Esophagus squamous epithelium (tissue), 4 donors: ENCODE results near the gene SLC45A1.

Source experiments
- CTCF ChIP-seq, 6 experiments: fragments of 450-650 bp in 4 of 6; fragments of 200-600 bp in 2 of 6; sonication (generic) in 2 of 6; IDR thresholded peaks; one replicate each; pipeline ENCODE4 v1.5.1; 2016 to 2019; ENCODE audit warnings: antibody characterized with exemption in 6 of 6, mild to moderate bottlenecking in 4 of 6, moderate library complexity in 4 of 6
- POLR2A ChIP-seq, 4 donors: fragments of 450-650 bp; IDR thresholded peaks; one replicate each; pipeline ENCODE4 v1.6.1; 2017; ENCODE audit warnings: antibody characterized with exemption in 4 of 4, mild to moderate bottlenecking in 4 of 4, moderate library complexity in 3 of 4

GRCh38 chr1:8324176-8324810 is 6.4 kb downstream of the SLC45A1 start:
- no peak for TF ChIP-seq CTCF (IDR thresholded peaks at IDR 0.05)
- no peak for TF ChIP-seq POLR2A (IDR thresholded peaks at IDR 0.05)
